Pancreas (tissue), 10 donors: ENCODE measurements around the gene HIKESHI. TPM values are rescaled to one million over a fixed set of nuclear protein-coding genes. Genes with fewer than 3 reads are reported as not detected.
"Not testable (repeated sequence)": the region's sequence is repeated elsewhere in the genome, so short reads cannot be mapped to it uniquely, and the experiment has no call there.

ENCODE experiments used
- ATAC-seq, 4 donors: fragments of 200-7000 bp; cut with Tn5 transposase; one replicate each; pipeline versions ENCODE4 v1.8.0 to v1.9.1; 2020; ENCODE audit warnings: mild to moderate bottlenecking in 4 of 4, moderate library complexity in 4 of 4
- DNase-seq, 6 donors: peaks; one replicate each; pipeline ENCODE4 v3.0.0-alpha.2; 2020
- FAIRE-seq: peaks from 2 replicates; lab custom pipeline; 2012; peaks lifted over from hg19 to GRCh38; lab: Jason Lieb, UNC
- H3K27ac ChIP-seq, 4 donors: fragments of 200-600 bp; sonication (generic); 1 replicate in 3 of 4; 2 replicates in 1 of 4; pipeline versions ENCODE4 v1.5.0 to v1.8.0; 2020
- H3K27me3 ChIP-seq, 4 donors: fragments of 200-600 bp; one replicate each; pipeline ENCODE4 v1.8.0; 2021
- H3K36me3 ChIP-seq, 3 donors: fragments of 200-600 bp; sonication (generic) in 1 of 3; one replicate each; pipeline versions ENCODE4 v1.5.0 to v1.8.0; 2020 to 2021
- H3K4me1 ChIP-seq, 3 donors: fragments of 200-600 bp; one replicate each; pipeline ENCODE4 v1.8.0; 2021
- H3K4me3 ChIP-seq, 4 donors: fragments of 200-600 bp; sonication (generic) in 2 of 4; one replicate each; pipeline versions ENCODE4 v1.5.0 to v1.8.0; 2020 to 2021
- H3K9me3 ChIP-seq, 4 donors: fragments of 200-600 bp; one replicate each; pipeline ENCODE4 v1.8.0; 2021
- CTCF ChIP-seq, 4 donors: fragments of 200-600 bp; sonication (generic) in 3 of 4; IDR thresholded peaks; one replicate each; pipeline versions ENCODE4 v1.5.0 to v1.8.0; 2021; ENCODE audit warnings: antibody characterized with exemption in 4 of 4
- WGBS, 2 donors: extraction: QIAGEN DNeasy Blood & Tissue Kit; methylation state at CpG; one replicate each; pipeline ENCODE4 v1.1.7; 2013; 5-methylcytosine and 5-hydroxymethylcytosine counted together
- intact Hi-C, 3 donors: fragments of 100-400 bp; cut with DNase I; formaldehyde crosslinking; loops; one replicate each; pipeline versions ENCODE4 v1.11.1 to v1.14.2; 2022
- polyA plus RNA-seq, 2 donors: library from polyadenylated mRNA; stranded (reverse); fragments of 200-250 nt; gene quantifications; one replicate each; pipeline ENCODE4 v1.2.3, GENCODE V29; 2013
- total RNA-seq, 6 donors: library from RNA; stranded (reverse); fragmentation: NEBNext Ultra II Directional in 4 of 6; extraction: Animal tissue kit (Norgen Biotek cat#: 25700) in 4 of 6; gene quantifications; one replicate each; pipeline versions ENCODE4 v1.2.1 to v1.2.4, GENCODE V29; 2021 to 2023
- donor health status: healthy with polysubstance abuse.
- donor health status: DM: no; HTN: no; CAD: no; lungs with moderate emphysema.
- donor health status: DM: no; HTN: no; CAD: no.
- donor health status: control.
- donor health status: control.
- donor health status: Bipolar disorder and iron deficiency.
- donor health status: DM: yes; HTN: yes; CAD: no.
- donor health status: DM: no; HTN: no; CAD: no.
- donor health status: DM: no; HTN: no; CAD: no.
- donor health status: DM: yes; HTN: yes; CAD: no.

Gene HIKESHI
- total and polyA plus RNA-seq, 8 donors = 7.8 to 22.5 (median 10.7) TPM

- Histone ChIP-seq H3K27me3 (no peaks in the 10 kb centered on the region), H3K4me1 (peaks cover 0 to 22% (median 5%) of the 10 kb centered on the region in 3 donors), H3K4me3 (no peak overlapping the region), H3K36me3 (peaks cover 0 to 11% (median 0%) of the 10 kb centered on the region in 3 donors), H3K27ac (no peak overlapping the region), H3K9me3 (no peaks in the 10 kb centered on the region)
- no peak for TF ChIP-seq CTCF (IDR thresholded peaks at IDR 0.05)
- DNase-seq (no peak), FAIRE-seq (no peak), ATAC-seq (no peak)
- intact Hi-C loops = no loop called here
- WGBS, 2 donors = 95% methylated on average over 8 of the region's 8 CpGs
Observed at GRCh38 chr11:86278226-86278625, 23.8 kb upstream of the HIKESHI start.

- no peak for TF ChIP-seq CTCF (IDR thresholded peaks at IDR 0.05)
- FAIRE-seq (no peak), DNase-seq (no peak), ATAC-seq (no peak)
- no peaks in the 10 kb centered on the region for H3K9me3 ChIP-seq
- H3K4me3 ChIP-seq = no peak overlapping the region
- H3K27me3 ChIP-seq = no peaks in the 10 kb centered on the region
- no peak overlapping the region for H3K27ac ChIP-seq
- H3K4me1 ChIP-seq = peaks cover 0 to 17% (median 5%) of the 10 kb centered on the region in 3 donors
- 94 to 95% methylated on average over 3 of the region's 3 CpGs for WGBS, 2 donors
- peaks cover 0 to 11% (median 0%) of the 10 kb centered on the region in 3 donors for H3K36me3 ChIP-seq
- intact Hi-C loops = loop anchor here in 1 of 3 donors (10.0 kb wide), 2 partner anchors 335 to 585 kb away; no protein-coding TSS in a partner anchor
Observed at GRCh38 chr11:86279747-86280146, 22.3 kb upstream of the HIKESHI start.

GRCh38 chr11:86287468-86287796 is 14.6 kb upstream of the HIKESHI start:
- Histone ChIP-seq H3K27ac (no peak overlapping the region), H3K36me3 (no peaks in the 10 kb centered on the region), H3K9me3 (no peaks in the 10 kb centered on the region), H3K27me3 (no peaks in the 10 kb centered on the region), H3K4me3 (no peak overlapping the region), H3K4me1 (no peaks in the 10 kb centered on the region)
- WGBS, 2 donors = 96 to 97% methylated on average over 2 of the region's 2 CpGs
- no peak for ATAC-seq
- no peak for TF ChIP-seq CTCF (IDR thresholded peaks at IDR 0.05)
- FAIRE-seq = no peak
- intact Hi-C loops = loop anchor here in 1 of 3 donors (10.0 kb wide), 2 partner anchors 343 to 593 kb away; no protein-coding TSS in a partner anchor
- DNase-seq = no peak

- intact Hi-C loops = loop anchor here in 1 of 3 donors (10.0 kb wide), 2 partner anchors 344 to 594 kb away; no protein-coding TSS in a partner anchor
Observed at GRCh38 chr11:86288776-86289507, 13.1 kb upstream of the HIKESHI start.

GRCh38 chr11:86289508-86290280 is 12.3 kb upstream of the HIKESHI start:
- intact Hi-C loops = loop anchor here in 1 of 3 donors (10.0 kb wide), 3 partner anchors 345 to 595 kb away; partner anchors contain the start of gene CCDC83
- DNase-seq = not testable (repeated sequence)
- WGBS, 2 donors = 88 to 92% methylated on average over 9 of the region's 9 CpGs

More at GRCh38 chr11:86288776-86289507, 13.1 kb upstream of the HIKESHI start:
- H3K4me3 ChIP-seq = no peak overlapping the region
- H3K27ac ChIP-seq = no peak overlapping the region
- ATAC-seq (no peak), FAIRE-seq (no peak), DNase-seq (no peak)
- H3K27me3 ChIP-seq = no peaks in the 10 kb centered on the region
- 72 to 74% methylated on average over 7 of the region's 7 CpGs for WGBS, 2 donors
- H3K36me3 ChIP-seq = no peaks in the 10 kb centered on the region
- TF ChIP-seq CTCF (IDR thresholded peaks at IDR 0.05) = no peak
- H3K9me3 ChIP-seq = no peaks in the 10 kb centered on the region
- H3K4me1 ChIP-seq = no peaks in the 10 kb centered on the region

More at GRCh38 chr11:86289508-86290280, 12.3 kb upstream of the HIKESHI start:
- not testable (repeated sequence) for ATAC-seq, H3K4me3 ChIP-seq, H3K27me3 ChIP-seq, FAIRE-seq, H3K9me3 ChIP-seq, H3K4me1 ChIP-seq, H3K36me3 ChIP-seq, H3K27ac ChIP-seq
